Activated CD8-positive, alpha-beta memory T cell treated with anti-CD3 and anti-CD28 coated beads, Interleukin-2, amount 50 U/mL, for 4 hours (primary cell): ENCODE data around the gene IRF8.

ENCODE experiments used
- DNase-seq: peaks from one replicate; pipeline ENCODE4 v3.0.0-alpha.2; 2020

IRF8 gene

GRCh38 chr16:85961988-85962915 is 63.3 kb downstream of the IRF8 start:
- no peak for DNase-seq

DNA sequence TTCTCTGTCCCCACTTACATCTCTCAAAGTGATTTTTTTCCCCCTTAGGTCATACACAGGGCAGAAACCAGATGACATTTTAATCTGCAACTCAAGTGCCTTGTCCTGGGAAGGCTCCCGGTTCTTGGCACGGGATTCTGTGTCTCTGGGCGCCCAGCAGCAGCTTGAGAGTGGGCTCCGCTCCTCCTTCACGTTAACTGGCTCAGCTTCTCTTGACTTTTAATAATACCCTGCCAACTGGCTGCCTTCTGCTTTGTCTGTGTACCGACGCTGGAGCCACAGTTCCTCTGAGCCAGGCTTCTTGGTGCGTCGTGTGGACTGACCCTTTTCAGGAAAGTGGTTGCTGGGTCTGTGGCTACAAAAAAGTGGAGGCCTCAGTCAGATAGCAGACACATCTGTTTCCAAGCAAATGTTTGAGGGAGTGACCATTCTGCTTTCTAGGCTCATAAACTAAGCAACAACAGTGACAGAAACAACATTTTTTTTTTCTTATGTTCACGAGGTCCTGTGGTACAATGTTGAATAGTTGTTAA is 64.9 kb downstream of the IRF8 start:
- DNase-seq, result no peak

DNA sequence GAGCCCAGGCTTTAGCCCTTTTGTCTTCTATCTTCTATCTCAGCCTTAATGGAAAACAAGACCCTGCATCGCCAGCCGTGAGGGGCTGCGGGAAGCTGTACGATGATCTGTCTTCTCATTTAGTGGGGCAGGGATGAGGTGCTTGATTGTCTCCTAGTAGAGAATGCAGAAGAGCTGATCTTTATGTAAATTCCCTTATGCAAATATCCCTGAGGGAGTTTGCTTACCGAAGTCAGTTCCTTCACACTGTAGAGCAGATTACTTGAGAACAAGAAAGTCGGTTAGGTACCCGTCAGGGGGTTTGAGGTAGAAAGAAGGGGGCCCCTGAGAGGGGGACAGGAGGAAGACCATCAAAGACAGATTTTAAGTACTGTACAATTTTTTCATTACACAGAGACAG is 66.2 kb downstream of the IRF8 start:
- no peak for DNase-seq

- no peak for DNase-seq
Measured at GRCh38 chr16:85967111-85967510, 68.1 kb downstream of the IRF8 start.

DNA sequence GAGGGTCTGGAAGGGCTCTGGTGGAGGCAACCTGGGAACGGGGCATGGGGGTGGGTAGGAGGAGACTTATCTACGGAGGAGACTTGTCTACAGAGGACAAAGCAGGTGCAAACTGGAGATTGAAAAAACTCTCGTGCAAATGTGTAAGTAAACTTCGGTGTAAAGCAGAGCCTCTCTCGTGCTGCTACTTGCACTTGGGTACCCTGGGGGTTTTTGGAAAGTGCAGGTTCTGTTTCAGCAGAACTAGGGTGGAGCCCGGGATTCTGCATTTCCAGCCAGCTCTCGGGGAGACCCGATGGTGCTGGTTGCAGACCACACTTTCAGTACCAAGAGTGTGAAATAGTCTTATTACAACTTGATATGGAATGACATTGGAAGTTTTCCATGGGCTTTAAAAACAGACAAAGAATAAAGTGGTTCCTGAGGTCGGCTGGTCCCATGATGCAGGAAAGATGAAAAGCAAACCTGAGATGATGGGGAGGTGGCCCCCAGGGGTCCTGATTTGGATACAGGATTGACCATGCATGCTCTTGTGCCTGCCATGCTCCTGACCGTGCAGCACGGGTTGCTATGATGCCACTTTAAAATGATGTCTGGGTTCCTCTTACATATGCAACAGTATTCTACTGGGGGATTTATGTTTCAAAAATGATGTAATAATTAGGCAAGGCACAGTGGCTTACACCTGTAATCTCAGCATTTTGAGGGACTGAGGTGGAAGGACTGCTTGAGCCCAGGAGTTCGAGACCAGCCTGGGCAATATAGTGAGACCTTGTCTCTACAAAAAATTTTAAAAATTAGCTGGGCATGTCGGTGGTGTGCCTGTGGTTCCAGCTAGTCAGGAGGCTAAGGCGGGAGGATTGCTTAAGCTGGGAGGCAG is 69.3 kb downstream of the IRF8 start:
- no peak for DNase-seq

GRCh38 chr16:85969159-85969558 is 70.2 kb downstream of the IRF8 start:
- DNase-seq, result no peak

DNA sequence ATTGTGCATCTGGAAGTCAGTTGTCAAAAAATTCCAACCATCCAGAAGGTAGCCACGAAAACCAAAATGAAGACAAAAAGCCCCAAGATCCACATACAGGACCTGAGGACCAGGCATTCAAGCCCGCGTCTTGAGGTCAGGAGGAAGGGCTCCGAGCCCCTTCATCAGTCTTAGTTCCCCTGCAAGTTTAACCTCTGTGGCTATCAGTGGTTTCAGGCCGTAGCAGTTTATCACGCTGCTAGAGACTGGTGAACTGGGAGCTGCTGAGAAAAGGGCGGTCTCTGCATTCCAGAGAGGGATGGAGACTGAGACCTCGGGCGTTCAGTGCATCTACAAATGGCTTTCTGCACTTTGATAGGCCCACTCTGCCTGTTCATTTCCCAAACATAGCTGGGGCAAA is 70.6 kb downstream of the IRF8 start:
- no peak for DNase-seq

DNA sequence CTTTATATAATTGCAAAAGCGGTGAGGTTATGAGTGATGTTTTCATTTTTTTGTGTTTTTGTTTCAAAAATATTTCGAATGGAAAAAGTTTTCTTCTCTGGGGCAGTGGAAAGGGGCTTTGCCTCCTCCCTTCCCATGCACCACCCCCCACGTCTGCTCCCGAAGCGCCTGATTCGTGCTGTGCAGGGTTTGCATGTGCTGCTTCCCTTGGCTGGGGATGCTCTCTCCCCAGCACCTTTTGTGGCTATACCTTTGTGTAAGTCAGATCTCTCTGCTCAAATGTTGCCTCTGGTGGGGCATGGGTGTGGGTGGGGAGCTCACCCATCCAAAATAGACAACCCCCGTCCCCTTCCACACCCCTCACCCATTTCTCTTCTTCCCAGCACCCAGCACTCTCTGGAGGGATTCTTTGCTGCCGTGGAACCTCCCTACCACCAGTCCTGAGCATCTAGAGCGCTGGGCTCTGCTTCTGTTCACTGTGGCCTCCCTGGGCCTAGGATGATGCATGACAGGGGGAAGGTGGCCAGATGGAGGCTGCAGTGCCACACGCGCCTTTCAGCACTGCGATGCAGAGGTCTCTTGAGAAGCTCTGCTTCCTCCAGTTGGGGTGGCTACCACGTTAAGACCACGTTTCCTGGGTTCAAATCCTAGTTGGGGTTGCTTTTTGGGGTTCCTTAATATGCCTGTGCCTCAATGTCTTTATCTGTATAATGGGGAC is 71.2 kb downstream of the IRF8 start:
- no peak for DNase-seq

DNA sequence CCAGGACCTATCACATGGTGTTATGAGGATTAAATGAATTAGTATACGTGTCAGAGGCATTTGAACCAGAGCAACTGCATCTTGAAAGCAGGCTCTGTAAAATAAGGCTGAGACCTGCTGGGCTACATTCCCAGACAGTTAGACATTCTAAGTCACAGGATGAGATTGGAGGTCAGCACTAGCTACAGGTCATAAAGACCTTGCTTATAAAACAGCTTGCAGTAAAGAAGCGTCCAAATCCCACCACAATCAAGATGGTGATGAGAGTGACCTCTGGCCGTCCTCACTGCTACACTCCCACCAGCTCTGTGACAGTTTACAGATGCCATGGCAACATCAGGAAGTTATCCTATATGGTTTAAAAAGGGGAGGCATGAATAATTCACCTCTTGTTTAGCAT is 71.8 kb downstream of the IRF8 start:
- no peak for DNase-seq
